Mesendoderm (in vitro differentiated cells): ENCODE data around the gene BRPF1.

ENCODE experiments used
- DNase-seq: peaks from one replicate; pipeline ENCODE4 v3.0.0; 2013
- H2AK5ac ChIP-seq: 2 replicates; pipeline ENCODE4 v1.6.1; 2013; ENCODE audit warnings: low read length, inconsistent platforms
- H2BK120ac ChIP-seq: 2 replicates; pipeline ENCODE4 v1.6.1; 2013; ENCODE audit warnings: low read depth, mild to moderate bottlenecking, low read length, moderate library complexity, mixed read lengths
- H2BK15ac ChIP-seq: replicated peaks from 2 replicates; pipeline ENCODE4 v1.6.1; 2013; ENCODE audit warnings: low read depth, mild to moderate bottlenecking, moderate library complexity
- H2BK5ac ChIP-seq: 2 replicates; pipeline ENCODE4 v1.6.1; 2013; ENCODE audit warnings: low read length, inconsistent platforms
- H3K18ac ChIP-seq: 2 replicates; pipeline ENCODE4 v1.6.1; 2013; ENCODE audit warnings: mild to moderate bottlenecking, low read length, mixed read lengths
- H3K23ac ChIP-seq: one replicate; pipeline ENCODE4 v1.6.1; 2013; ENCODE audit warnings: low read length
- H3K27ac ChIP-seq: 2 replicates; pipeline ENCODE4 v1.5.1; 2013; ENCODE audit warnings: low read depth, mild to moderate bottlenecking, inconsistent platforms, low read length, moderate library complexity
- H3K27me3 ChIP-seq: 2 replicates; pipeline ENCODE4 v1.6.1; 2013; ENCODE audit warnings: low read length, control low read depth, mild to moderate bottlenecking, inconsistent platforms; ENCODE audit not compliant: insufficient read depth, poor library complexity
- H3K36me3 ChIP-seq: 2 replicates; pipeline ENCODE4 v1.6.1; 2013; ENCODE audit warnings: low read length, inconsistent platforms; ENCODE audit not compliant: control insufficient read depth, insufficient read depth
- H3K4ac ChIP-seq: one replicate; pipeline ENCODE4 v1.6.1; 2013; ENCODE audit warnings: low read depth, mild to moderate bottlenecking, low read length, moderate library complexity
- H3K4me1 ChIP-seq: 2 replicates; pipeline ENCODE4 v1.6.1; 2013; ENCODE audit warnings: low read depth, low read length, inconsistent platforms; ENCODE audit not compliant: control insufficient read depth
- H3K4me2 ChIP-seq: 2 replicates; pipeline ENCODE4 v1.6.1; 2013; ENCODE audit warnings: low read length
- H3K4me3 ChIP-seq: 2 replicates; pipeline ENCODE4 v1.5.1; 2013; ENCODE audit warnings: mild to moderate bottlenecking, low read length
- H3K56ac ChIP-seq: one replicate; pipeline ENCODE4 v1.6.1; 2013; ENCODE audit warnings: low read length
- H3K79me1 ChIP-seq: 2 replicates; pipeline ENCODE4 v1.6.1; 2013; ENCODE audit warnings: low read length, inconsistent platforms
- H3K79me2 ChIP-seq: 2 replicates; pipeline ENCODE4 v1.6.1; 2013; ENCODE audit warnings: mild to moderate bottlenecking, low read length; ENCODE audit not compliant: control insufficient read depth, insufficient read depth
- H3K9ac ChIP-seq: 2 replicates; pipeline ENCODE4 v1.6.1; 2013; ENCODE audit warnings: low read length, inconsistent platforms
- H4K5ac ChIP-seq: one replicate; pipeline ENCODE4 v1.6.1; 2013; ENCODE audit warnings: low read length
- H4K8ac ChIP-seq: one replicate; pipeline ENCODE4 v1.6.1; 2013; ENCODE audit warnings: low read depth, mild to moderate bottlenecking, control low read depth, low read length, moderate library complexity
- WGBS: extraction: QIAGEN DNeasy Blood & Tissue Kit; methylation state at CpG from one replicate; pipeline ENCODE4 v1.1.7; 2013; ENCODE audit warnings: low lambda C conversion rate, missing lambda C conversion rate; ENCODE audit not compliant: insufficient coverage; ENCODE audit errors: extremely low coverage; 5-methylcytosine and 5-hydroxymethylcytosine counted together

The BRPF1 gene

DNA sequence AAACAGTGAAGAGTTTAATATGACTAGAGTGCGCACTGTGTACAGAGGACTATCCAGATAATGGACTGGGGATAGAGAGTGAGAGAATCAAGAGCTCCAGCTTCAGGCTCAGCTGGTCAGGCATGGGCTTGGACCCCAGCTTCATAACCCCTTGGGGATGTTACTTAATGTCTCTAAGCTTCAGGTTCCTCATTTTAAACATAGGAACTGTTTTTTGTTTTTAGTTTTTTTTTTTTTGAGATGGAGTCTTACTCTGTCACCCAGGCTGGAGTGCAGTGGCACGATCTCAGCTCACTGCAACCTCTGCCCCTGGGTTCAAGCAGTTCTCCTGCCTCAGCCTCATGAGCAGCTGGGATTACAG is 9.9 kb upstream of the BRPF1 start:
- WGBS, result no CpG with 5 or more reads among the region's 2 CpGs

GRCh38 chr3:9725775-9726515 is 5.6 kb upstream of the BRPF1 start:
- H2AK5ac ChIP-seq, result no peak overlapping the region

More for the DNA sequence above, 9.9 kb upstream of the BRPF1 start:
- no peak overlapping the region for H3K18ac ChIP-seq
- no peak overlapping the region for H3K9ac ChIP-seq
- H3K36me3 ChIP-seq, result no peaks in the 10 kb centered on the region
- no peak overlapping the region for H2BK15ac ChIP-seq
- no peaks in the 10 kb centered on the region for H3K4me1 ChIP-seq
- H2BK5ac ChIP-seq, result no peak overlapping the region
- H3K4me2 ChIP-seq, result no peak overlapping the region
- no peak overlapping the region for H4K8ac ChIP-seq
- no peak overlapping the region for H3K56ac ChIP-seq
- no peaks in the 10 kb centered on the region for H3K27me3 ChIP-seq
- no peak overlapping the region for H3K27ac ChIP-seq
- no peaks in the 10 kb centered on the region for H3K79me1 ChIP-seq
- no peaks in the 10 kb centered on the region for H3K79me2 ChIP-seq
- DNase-seq, result no peak
- no peak overlapping the region for H3K23ac ChIP-seq
- no peak overlapping the region for H2AK5ac ChIP-seq
- no peak overlapping the region for H3K4me3 ChIP-seq
- H3K4ac ChIP-seq, result no peak overlapping the region
- no peak overlapping the region for H2BK120ac ChIP-seq
- H4K5ac ChIP-seq, result no peak overlapping the region

DNA sequence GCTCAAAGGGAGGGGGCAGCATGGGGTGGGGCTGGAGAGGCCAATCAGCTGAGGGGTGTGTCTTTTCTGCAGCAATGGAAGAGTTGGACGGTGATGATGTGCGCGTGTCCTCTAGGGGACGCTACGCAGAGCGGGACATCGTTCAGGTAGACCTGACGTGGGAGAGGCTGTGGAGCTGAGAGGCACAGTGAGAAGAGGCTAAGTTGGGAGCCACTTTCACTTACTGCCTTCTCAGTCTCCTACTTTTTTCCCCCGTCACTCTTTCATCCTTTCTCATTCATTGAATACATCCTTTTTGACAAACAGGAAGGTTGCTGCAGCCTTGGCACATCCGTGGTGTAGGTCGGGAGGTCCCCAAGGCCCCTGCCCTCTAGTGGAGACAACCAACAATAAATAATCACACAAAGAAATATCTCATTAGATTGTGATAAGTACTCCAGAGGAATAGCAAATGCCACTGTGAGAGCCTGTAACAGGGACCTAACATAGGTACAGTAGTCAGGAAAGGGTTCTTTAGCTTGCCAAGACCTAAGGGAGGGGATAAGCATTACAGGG is 4.4 kb upstream of the BRPF1 start:
- Histone ChIP-seq H2BK5ac (no peak overlapping the region), H4K5ac (no peak overlapping the region), H3K36me3 (no peaks in the 10 kb centered on the region), H3K23ac (no peak overlapping the region), H3K4ac (no peak overlapping the region), H3K27me3 (no peaks in the 10 kb centered on the region), H3K4me3 (no peak overlapping the region), H3K9ac (no peak overlapping the region), H4K8ac (no peak overlapping the region), H2AK5ac (no peak overlapping the region), H3K56ac (no peak overlapping the region), H3K79me2 (peaks cover 3% of the 10 kb centered on the region), H3K79me1 (no peaks in the 10 kb centered on the region), H3K4me1 (no peaks in the 10 kb centered on the region), H2BK15ac (no peak overlapping the region), H3K27ac (no peak overlapping the region), H3K18ac (no peak overlapping the region), H2BK120ac (no peak overlapping the region), H3K4me2 (peak overlapping the region; percentile 33)
- DNase-seq, result peak; percentile 91
- no CpG with 5 or more reads among the region's 11 CpGs for WGBS

More at GRCh38 chr3:9725775-9726515, 5.6 kb upstream of the BRPF1 start:
- H2BK120ac ChIP-seq, result no peak overlapping the region
- no peak overlapping the region for H2BK5ac ChIP-seq
- no peak overlapping the region for H3K4ac ChIP-seq
- H3K4me3 ChIP-seq, result no peak overlapping the region
- no peaks in the 10 kb centered on the region for H3K4me1 ChIP-seq
- no CpG with 5 or more reads among the region's 4 CpGs for WGBS
- DNase-seq, result no peak
- H2BK15ac ChIP-seq, result no peak overlapping the region
- H3K36me3 ChIP-seq, result no peaks in the 10 kb centered on the region
- no peak overlapping the region for H3K27ac ChIP-seq
- no peaks in the 10 kb centered on the region for H3K79me1 ChIP-seq
- H3K27me3 ChIP-seq, result no peaks in the 10 kb centered on the region
- H3K56ac ChIP-seq, result no peak overlapping the region
- H4K8ac ChIP-seq, result no peak overlapping the region
- no peak overlapping the region for H3K23ac ChIP-seq
- no peak overlapping the region for H4K5ac ChIP-seq
- H3K79me2 ChIP-seq, result no peaks in the 10 kb centered on the region
- no peak overlapping the region for H3K4me2 ChIP-seq
- H3K18ac ChIP-seq, result no peak overlapping the region
- no peak overlapping the region for H3K9ac ChIP-seq

- H3K4ac ChIP-seq, result no peak overlapping the region
- peaks cover 4% of the 10 kb centered on the region for H3K79me1 ChIP-seq
- no peak overlapping the region for H3K23ac ChIP-seq
- no peak for DNase-seq
- H2BK120ac ChIP-seq, result no peak overlapping the region
- no peak overlapping the region for H3K9ac ChIP-seq
- H3K4me2 ChIP-seq, result no peak overlapping the region
- no peak overlapping the region for H3K18ac ChIP-seq
- H3K56ac ChIP-seq, result no peak overlapping the region
- H3K36me3 ChIP-seq, result no peaks in the 10 kb centered on the region
- H3K27me3 ChIP-seq, result no peaks in the 10 kb centered on the region
- H3K4me3 ChIP-seq, result no peak overlapping the region
- H2BK5ac ChIP-seq, result no peak overlapping the region
- no peak overlapping the region for H3K27ac ChIP-seq
- WGBS, result no CpG with 5 or more reads among the region's 2 CpGs
- H2BK15ac ChIP-seq, result no peak overlapping the region
- peaks cover 1% of the 10 kb centered on the region for H3K4me1 ChIP-seq
- H4K8ac ChIP-seq, result no peak overlapping the region
- no peak overlapping the region for H4K5ac ChIP-seq
- H2AK5ac ChIP-seq, result no peak overlapping the region
- peaks cover 9% of the 10 kb centered on the region for H3K79me2 ChIP-seq
These were observed 3.8 kb upstream of the BRPF1 start for GRCh38 chr3:9727743-9728142.

GRCh38 chr3:9729419-9729818 is 2.1 kb upstream of the BRPF1 start:
- Histone ChIP-seq H2BK5ac (no peak overlapping the region), H4K5ac (no peak overlapping the region), H3K4me2 (no peak overlapping the region), H3K4me1 (peaks cover 3% of the 10 kb centered on the region), H3K36me3 (peaks cover 2% of the 10 kb centered on the region), H3K4ac (no peak overlapping the region), H3K79me1 (peaks cover 19% of the 10 kb centered on the region), H3K18ac (no peak overlapping the region), H3K9ac (no peak overlapping the region), H2AK5ac (no peak overlapping the region), H3K4me3 (no peak overlapping the region), H2BK120ac (no peak overlapping the region), H2BK15ac (no peak overlapping the region), H3K27me3 (no peaks in the 10 kb centered on the region), H4K8ac (no peak overlapping the region), H3K79me2 (peaks cover 22% of the 10 kb centered on the region), H3K27ac (no peak overlapping the region), H3K56ac (no peak overlapping the region), H3K23ac (no peak overlapping the region)
- no CpG with 5 or more reads among the region's 10 CpGs for WGBS
- no peak for DNase-seq
